ENCODE measurements around the gene STARD9. TPM values are rescaled to one million over a fixed set of nuclear protein-coding genes. Genes with fewer than 3 reads are reported as not detected.

STARD9 gene
- total and polyA plus RNA-seq, 2 of the 13 experiments (the other 11 are each of a cell fraction or from before 2014, with no cell fraction given): 5.3 to 7.5 TPM

DNA sequence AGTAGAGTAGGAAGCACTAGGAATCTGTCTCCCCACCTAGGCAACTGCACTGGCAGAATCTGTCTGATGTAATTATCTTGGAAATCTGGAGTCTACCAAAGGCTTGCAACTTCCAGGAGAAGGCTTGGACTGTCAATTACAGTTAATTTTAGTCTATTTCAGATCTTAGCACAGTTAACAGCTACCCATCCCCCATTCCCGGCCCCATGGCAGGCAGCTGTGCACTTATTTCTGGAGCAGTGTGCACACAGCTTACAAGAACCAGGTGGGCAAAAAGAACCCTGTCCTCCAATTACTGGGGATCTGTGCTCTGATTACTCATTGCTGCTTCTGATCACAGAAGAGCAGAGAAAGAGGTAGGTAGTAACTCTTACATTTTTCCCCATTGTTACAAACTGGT is 173.9 kb downstream of the STARD9 start (continued):
- no peak for TF ChIP-seq RELA (CRISPR knock-in tag; IDR thresholded peaks at IDR 0.05)

GRCh38 chr15:42750306-42750705 is 174.9 kb downstream of the STARD9 start:
- CTCF ChIA-PET (ENCODE audit: low intra/inter-chr PET ratio, low total read pairs): no interaction called here
- no peak for ATAC-seq
- no peak overlapping the region for H3K9ac ChIP-seq (ENCODE audit: insufficient read depth, low read depth, low read length)
- H3K36me3 ChIP-seq (replicated peaks in 1 of 2; ENCODE audit: control insufficient read depth in 1 of 2, insufficient read depth in 2 of 2, low read length in 2 of 2): peaks cover 1 to 16% of the 10 kb centered on the region in 2 experiments; a peak in 3 of 5 replicates
- H3K27me3 ChIP-seq (ENCODE audit: control insufficient read depth in 1 of 2, insufficient read depth in 2 of 2, low read length in 2 of 2): no peaks in the 10 kb centered on the region
- TF ChIP-seq, protein P1, sequence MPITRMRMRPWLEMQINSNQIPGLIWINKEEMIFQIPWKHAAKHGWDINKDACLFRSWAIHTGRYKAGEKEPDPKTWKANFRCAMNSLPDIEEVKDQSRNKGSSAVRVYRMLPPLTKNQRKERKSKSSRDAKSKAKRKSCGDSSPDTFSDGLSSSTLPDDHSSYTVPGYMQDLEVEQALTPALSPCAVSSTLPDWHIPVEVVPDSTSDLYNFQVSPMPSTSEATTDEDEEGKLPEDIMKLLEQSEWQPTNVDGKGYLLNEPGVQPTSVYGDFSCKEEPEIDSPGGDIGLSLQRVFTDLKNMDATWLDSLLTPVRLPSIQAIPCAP (CRISPR knock-in tag; IDR thresholded peaks at IDR 0.05; ENCODE audit: low read depth): no peak
- TF ChIP-seq ZNF782 (CRISPR knock-in tag; IDR thresholded peaks at IDR 0.05; ENCODE audit: borderline replicate concordance): no peak
- no peak for TF ChIP-seq BCL6 (CRISPR knock-in tag; IDR thresholded peaks at IDR 0.05)
- TF ChIP-seq ZBTB8A (CRISPR knock-in tag; IDR thresholded peaks at IDR 0.05; ENCODE audit: borderline replicate concordance, low read depth): no peak
- no peak for TF ChIP-seq CC2D1A (CRISPR knock-in tag; IDR thresholded peaks at IDR 0.05)
- no peak for TF ChIP-seq ZSCAN30 (CRISPR knock-in tag; IDR thresholded peaks at IDR 0.05)
- TF ChIP-seq LCORL (IDR thresholded peaks at IDR 0.05): no peak
- TF ChIP-seq LCORL (CRISPR knock-in tag; IDR thresholded peaks at IDR 0.05): no peak
- TF ChIP-seq RBM22 (optimal IDR thresholded peaks at IDR 0.05; ENCODE audit: low read length): no peak
- no peak for TF ChIP-seq ATF7-NPFF (CRISPR knock-in tag; IDR thresholded peaks at IDR 0.05; ENCODE audit: low read depth)
- no peak for TF ChIP-seq SAP130 (CRISPR knock-in tag; IDR thresholded peaks at IDR 0.05; ENCODE audit: low read depth)
- no peak for TF ChIP-seq CENPX (CRISPR knock-in tag; IDR thresholded peaks at IDR 0.05)
- TF ChIP-seq, protein P2, sequence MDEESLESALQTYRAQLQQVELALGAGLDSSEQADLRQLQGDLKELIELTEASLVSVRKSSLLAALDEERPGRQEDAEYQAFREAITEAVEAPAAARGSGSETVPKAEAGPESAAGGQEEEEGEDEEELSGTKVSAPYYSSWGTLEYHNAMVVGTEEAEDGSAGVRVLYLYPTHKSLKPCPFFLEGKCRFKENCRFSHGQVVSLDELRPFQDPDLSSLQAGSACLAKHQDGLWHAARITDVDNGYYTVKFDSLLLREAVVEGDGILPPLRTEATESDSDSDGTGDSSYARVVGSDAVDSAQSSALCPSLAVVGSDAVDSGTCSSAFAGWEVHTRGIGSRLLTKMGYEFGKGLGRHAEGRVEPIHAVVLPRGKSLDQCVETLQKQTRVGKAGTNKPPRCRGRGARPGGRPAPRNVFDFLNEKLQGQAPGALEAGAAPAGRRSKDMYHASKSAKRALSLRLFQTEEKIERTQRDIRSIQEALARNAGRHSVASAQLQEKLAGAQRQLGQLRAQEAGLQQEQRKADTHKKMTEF (CRISPR knock-in tag; IDR thresholded peaks at IDR 0.05): no peak
- no peak for TF ChIP-seq AGO2 (optimal IDR thresholded peaks at IDR 0.05; ENCODE audit: low read depth, low read length)
- TF ChIP-seq SCMH1 (CRISPR knock-in tag; IDR thresholded peaks at IDR 0.05; ENCODE audit: borderline replicate concordance): no peak
- POLR2A ChIA-PET: no interaction called here
- no peaks in the 10 kb centered on the region for H4K20me1 ChIP-seq (ENCODE audit: insufficient read depth, low read length)
- no peaks in the 10 kb centered on the region for H3K4me1 ChIP-seq (ENCODE audit: insufficient read depth, low read length)
- H3K9me3 ChIP-seq (ENCODE audit: low read length): no peaks in the 10 kb centered on the region
- no peaks in the 10 kb centered on the region for H3K79me2 ChIP-seq (ENCODE audit: insufficient read depth, low read length)
- H2AFZ ChIP-seq (ENCODE audit: low read length): no peak overlapping the region
- H3K27ac ChIP-seq (ENCODE audit: extremely low read length, insufficient read depth, low read length): no peak overlapping the region
- H3K4me2 ChIP-seq (ENCODE audit: low read depth, low read length): no peak overlapping the region
- no peak for FAIRE-seq
- BruUV-seq (replicated peaks): no TSS peak
- intact Hi-C loops (cut with micrococcal nuclease; ENCODE audit: unreplicated experiment): no loop called here
- DNase-seq (ENCODE audit: low spot score): no peak
- no peak overlapping the region for H3K4me3 ChIP-seq (replicated peaks in 1 of 3; ENCODE audit: insufficient read depth in 1 of 3, low read depth in 2 of 3, low read length in 3 of 3)
- WGBS (ENCODE audit: low lambda C conversion rate): 90% methylated on average over 2 of the region's 2 CpGs
- in situ Hi-C loops (cut with HindIII; ENCODE audit: extremely low pct_ligation_motif_present, low pct_unique_long_range_greater_than_20kb): no loop called here
